CD14-positive monocyte (primary cell): ENCODE data around the gene SCP2. TPM values are rescaled to one million over a fixed set of nuclear protein-coding genes. Genes with fewer than 3 reads are reported as not detected.
A peak's percentile ranks its signal among the peaks of the same experiment; 100 is the strongest.

ENCODE experiments used
- DNase-seq, 3 donors: peaks; one replicate each; pipeline ENCODE4 v3.0.0-alpha.2; 2011 to 2022
- H2AFZ ChIP-seq: 2 replicates; pipeline ENCODE4 v1.6.0; 2012; ENCODE audit warnings: mild to moderate bottlenecking, low read depth, low read length, inconsistent platforms; ENCODE audit not compliant: insufficient read depth, poor library complexity, severe bottlenecking
- H3K27ac ChIP-seq, 2 donors: 1 replicate in 1 of 2; 2 replicates in 1 of 2; pipeline ENCODE4 v1.5.1; 2012 to 2013; ENCODE audit warnings: low read length in 2 of 2, control low read depth in 1 of 2, inconsistent platforms in 1 of 2, low read depth in 1 of 2, mild to moderate bottlenecking in 1 of 2
- H3K27me3 ChIP-seq, 2 donors: one replicate each; pipeline versions ENCODE4 v1.6.0 to v1.6.1; 2011 to 2013; ENCODE audit warnings: low read length in 2 of 2; ENCODE audit not compliant: control insufficient read depth in 2 of 2, insufficient read depth in 2 of 2
- H3K36me3 ChIP-seq, 2 donors: replicated peaks in 1 of 2; 1 replicate in 1 of 2; 2 replicates in 1 of 2; pipeline versions ENCODE4 v1.5.1 to v1.6.1; 2012 to 2013; ENCODE audit warnings: low read length in 2 of 2, control low read depth in 1 of 2, inconsistent platforms in 1 of 2, mild to moderate bottlenecking in 1 of 2; ENCODE audit not compliant: insufficient read depth in 2 of 2, control insufficient read depth in 1 of 2
- H3K4me1 ChIP-seq, 2 donors: 1 replicate in 1 of 2; 2 replicates in 1 of 2; pipeline versions ENCODE4 v1.5.1 to v1.6.1; 2012 to 2013; ENCODE audit warnings: low read length in 2 of 2, control low read depth in 1 of 2, inconsistent platforms in 1 of 2, mild to moderate bottlenecking in 1 of 2, moderate library complexity in 1 of 2; ENCODE audit not compliant: insufficient read depth in 2 of 2, control insufficient read depth in 1 of 2
- H3K4me2 ChIP-seq: replicated peaks from 2 replicates; pipeline ENCODE3; 2012; ENCODE audit warnings: low read length, moderate library complexity, mild to moderate bottlenecking; ENCODE audit not compliant: poor library complexity, severe bottlenecking; ENCODE audit errors: extremely low read depth
- H3K4me3 ChIP-seq, 3 experiments: fragments of 200-600 bp in 1 of 3; sonication (generic) in 1 of 3; replicated peaks in 1 of 3; 1 replicate in 2 of 3; 2 replicates in 1 of 3; pipeline ENCODE4 v1.5.1; 2011 to 2013; ENCODE audit warnings: low read length in 3 of 3, mild to moderate bottlenecking in 3 of 3, control low read depth in 2 of 3, low read depth in 2 of 3, inconsistent platforms in 1 of 3, moderate library complexity in 1 of 3
- H3K79me2 ChIP-seq: 2 replicates; pipeline ENCODE4 v1.6.0; 2012; ENCODE audit warnings: mild to moderate bottlenecking, control low read depth, inconsistent platforms, low read length, moderate library complexity; ENCODE audit not compliant: insufficient read depth
- H3K9ac ChIP-seq: 2 replicates; pipeline ENCODE4 v1.6.0; 2017; ENCODE audit warnings: low read length, mild to moderate bottlenecking; ENCODE audit not compliant: insufficient read depth, poor library complexity, severe bottlenecking
- H3K9me3 ChIP-seq, 2 donors: replicated peaks in 1 of 2; 1 replicate in 1 of 2; 2 replicates in 1 of 2; pipeline versions ENCODE4 v1.5.1 to v1.6.1; 2012 to 2013; ENCODE audit warnings: low read length in 2 of 2, control low read depth in 1 of 2; ENCODE audit not compliant: control insufficient read depth in 1 of 2, insufficient read depth in 1 of 2
- H4K20me1 ChIP-seq: 2 replicates; pipeline ENCODE4 v1.6.0; 2012; ENCODE audit warnings: mild to moderate bottlenecking, low read length, control low read depth, moderate library complexity; ENCODE audit not compliant: insufficient read depth
- H3K27ac Mint-ChIP-seq, 7 donors: one replicate each; pipeline ENCODE4 v1.8.0; 2020; ENCODE audit warnings: mild to moderate bottlenecking in 7 of 7, mixed read lengths in 7 of 7, moderate library complexity in 6 of 7, inconsistent platforms in 2 of 7
- H3K27me3 Mint-ChIP-seq, 3 donors: one replicate each; pipeline ENCODE4 v1.8.0; 2021 to 2022; ENCODE audit warnings: low read depth in 3 of 3, mild to moderate bottlenecking in 3 of 3, mixed read lengths in 3 of 3, moderate library complexity in 3 of 3, inconsistent platforms in 1 of 3
- H3K36me3 Mint-ChIP-seq, 2 donors: one replicate each; pipeline ENCODE4 v1.8.0; 2020; ENCODE audit warnings: mixed read lengths in 2 of 2, inconsistent platforms in 1 of 2, mild to moderate bottlenecking in 1 of 2
- H3K4me1 Mint-ChIP-seq: one replicate; pipeline ENCODE4 v1.8.0; 2020; ENCODE audit warnings: mild to moderate bottlenecking, mixed read lengths
- H3K4me3 Mint-ChIP-seq, 2 donors: one replicate each; pipeline ENCODE4 v1.8.0; 2020; ENCODE audit warnings: mild to moderate bottlenecking in 2 of 2, mixed read lengths in 2 of 2, moderate library complexity in 1 of 2
- H3K9me3 Mint-ChIP-seq, 7 donors: one replicate each; pipeline ENCODE4 v1.8.0; 2020 to 2022; ENCODE audit warnings: mixed read lengths in 7 of 7, mild to moderate bottlenecking in 6 of 7, moderate library complexity in 6 of 7, inconsistent platforms in 2 of 7
- CTCF ChIP-seq: fragments of 200-600 bp; IDR thresholded peaks from one replicate; pipeline ENCODE4 v1.8.0; 2022; ENCODE audit warnings: antibody characterized with exemption, mild to moderate bottlenecking
- WGBS: methylation state at CpG from one replicate; pipeline ENCODE4 v1.1.5; 2013; ENCODE audit warnings: missing lambda C conversion rate; ENCODE audit not compliant: insufficient coverage; 5-methylcytosine and 5-hydroxymethylcytosine counted together
- intact Hi-C, 2 donors: fragments of 100-400 bp; cut with micrococcal nuclease; formaldehyde crosslinking; loops; one replicate each; pipeline versions ENCODE4 v1.15.0 to v1.15.1; 2023
- polyA plus RNA-seq, 3 donors: library from polyadenylated mRNA; depleted of rRNA in 1 of 3; unstranded in 2 of 3; stranded (reverse) in 1 of 3; fragments of 300-500 nt in 2 of 3; fragments of >200 nt in 1 of 3; fragmentation: Illumina TruSeq in 2 of 3; gene quantifications; 1 replicate in 2 of 3; 2 replicates in 1 of 3; pipeline ENCODE4 v1.2.3, GENCODE V29; 2012 to 2021

The SCP2 gene
- polyA plus RNA-seq, 3 donors, result 56.3 to 197 (median 156) TPM

GRCh38 chr1:53046930-53047329, 119.9 kb downstream of the SCP2 start:
- H3K4me1 ChIP-seq, result no peaks in the 10 kb centered on the region
- H3K9ac ChIP-seq, result no peak overlapping the region
- H3K4me2 ChIP-seq, result no peak overlapping the region
- H3K4me1 Mint-ChIP-seq, result no peaks in the 10 kb centered on the region
- no peaks in the 10 kb centered on the region for H3K27me3 Mint-ChIP-seq
- intact Hi-C loops, result no loop called here
- H3K4me3 Mint-ChIP-seq, result no peak overlapping the region
- peaks cover 53 to 72% of the 10 kb centered on the region in 2 donors for H3K36me3 Mint-ChIP-seq
- no peak overlapping the region for H3K27ac ChIP-seq
- H3K4me3 ChIP-seq, result no peak overlapping the region
- H3K36me3 ChIP-seq, result peaks cover 29 to 94% of the 10 kb centered on the region in 2 donors
- peak overlapping the region in 2 of 7 donors; percentile 15 to 22 for H3K27ac Mint-ChIP-seq
- H4K20me1 ChIP-seq, result no peaks in the 10 kb centered on the region
- TF ChIP-seq CTCF, result no peak
- H2AFZ ChIP-seq, result no peak overlapping the region
- no peaks in the 10 kb centered on the region for H3K79me2 ChIP-seq
- DNase-seq, result no peak
- no peaks in the 10 kb centered on the region for H3K27me3 ChIP-seq
- WGBS, result 40% methylated on average over 1 of the region's 2 CpGs
- H3K9me3 ChIP-seq, result no peaks in the 10 kb centered on the region
- no peaks in the 10 kb centered on the region for H3K9me3 Mint-ChIP-seq

GRCh38 chr1:53047737-53048736, 121.0 kb downstream of the SCP2 start:
- Histone ChIP-seq H2AFZ (no peak overlapping the region), H4K20me1 (no peaks in the 10 kb centered on the region), H3K4me3 (no peak overlapping the region), H3K36me3 (peaks cover 30 to 94% of the 10 kb centered on the region in 2 donors), H3K9ac (no peak overlapping the region), H3K9me3 (no peaks in the 10 kb centered on the region), H3K27me3 (no peaks in the 10 kb centered on the region), H3K79me2 (no peaks in the 10 kb centered on the region), H3K4me2 (no peak overlapping the region), H3K4me1 (no peaks in the 10 kb centered on the region), H3K27ac (no peak overlapping the region)
- intact Hi-C loops, result no loop called here
- no peak for DNase-seq
- H3K9me3 Mint-ChIP-seq, result no peaks in the 10 kb centered on the region
- peaks cover 59 to 74% of the 10 kb centered on the region in 2 donors for H3K36me3 Mint-ChIP-seq
- H3K4me3 Mint-ChIP-seq, result no peak overlapping the region
- TF ChIP-seq CTCF, result no peak
- peak overlapping the region in 1 of 7 donors; percentile 4 for H3K27ac Mint-ChIP-seq
- H3K4me1 Mint-ChIP-seq, result no peaks in the 10 kb centered on the region
- WGBS, result 75% methylated on average over 3 of the region's 5 CpGs
- H3K27me3 Mint-ChIP-seq, result no peaks in the 10 kb centered on the region
